ENCODE results near the gene BUD23.

- TF ChIP-seq EZH2 (IDR thresholded peaks at IDR 0.05; ENCODE audit: insufficient read depth, poor library complexity, severe bottlenecking), result no peak
- TF ChIP-seq EZH2phosphoT487 (IDR thresholded peaks at IDR 0.05; ENCODE audit: insufficient read depth, low read depth), result no peak
These were observed 15.1 kb upstream of the BUD23 start for GRCh38 chr7:73668103-73668885.

Measured in GM23248 (cell line).